Liver (tissue), 9 donors: Measurements from ENCODE around the gene CCDC179. TPM values are rescaled to one million over a fixed set of nuclear protein-coding genes. Genes with fewer than 3 reads are reported as not detected.

Source experiments
- DNase-seq: peaks from one replicate; pipeline ENCODE4 v3.0.0-alpha.2; 2017; ENCODE audit warnings: low spot score
- H3K27ac ChIP-seq, 2 donors: one replicate each; pipeline ENCODE4 v1.7.0; 2013; ENCODE audit warnings: inconsistent platforms in 2 of 2, low read length in 2 of 2, control low read depth in 1 of 2, low read depth in 1 of 2, mild to moderate bottlenecking in 1 of 2
- H3K27me3 ChIP-seq, 4 donors: one replicate each; pipeline versions ENCODE4 v1.6.1 to v1.7.0; 2013; ENCODE audit warnings: low read length in 3 of 4, inconsistent platforms in 1 of 4, mild to moderate bottlenecking in 1 of 4, moderate library complexity in 1 of 4; ENCODE audit not compliant: control insufficient read depth in 4 of 4, insufficient read depth in 4 of 4
- H3K36me3 ChIP-seq, 4 donors: one replicate each; pipeline versions ENCODE4 v1.6.1 to v1.7.0; 2013; ENCODE audit warnings: low read length in 3 of 4, mild to moderate bottlenecking in 3 of 4, low read depth in 1 of 4, moderate library complexity in 1 of 4; ENCODE audit not compliant: control insufficient read depth in 4 of 4, insufficient read depth in 3 of 4
- H3K4me1 ChIP-seq, 4 donors: one replicate each; pipeline versions ENCODE4 v1.6.1 to v1.7.0; 2013; ENCODE audit warnings: low read length in 3 of 4, mild to moderate bottlenecking in 3 of 4, moderate library complexity in 1 of 4; ENCODE audit not compliant: control insufficient read depth in 4 of 4, insufficient read depth in 4 of 4
- H3K4me3 ChIP-seq, 3 donors: one replicate each; pipeline versions ENCODE4 v1.6.1 to v1.7.0; 2013; ENCODE audit warnings: low read length in 3 of 3, control low read depth in 1 of 3, low read depth in 1 of 3, mild to moderate bottlenecking in 1 of 3
- H3K9ac ChIP-seq, 2 donors: one replicate each; pipeline ENCODE4 v1.7.0; 2013; ENCODE audit warnings: low read length in 2 of 2, mild to moderate bottlenecking in 2 of 2, moderate library complexity in 2 of 2, control low read depth in 1 of 2, low read depth in 1 of 2
- H3K9me3 ChIP-seq, 4 donors: one replicate each; pipeline versions ENCODE4 v1.6.1 to v1.7.0; 2013; ENCODE audit warnings: low read length in 3 of 4; ENCODE audit not compliant: control insufficient read depth in 4 of 4
- ATF3 ChIP-seq: IDR thresholded peaks from 2 replicates; pipeline ENCODE4 v1.6.1; 2016; ENCODE audit warnings: antibody characterized with exemption
- EGR1 ChIP-seq, 2 donors: IDR thresholded peaks; 2 replicates each; pipeline ENCODE4 v1.6.1; 2016 to 2018; ENCODE audit warnings: antibody characterized with exemption in 2 of 2, low read depth in 2 of 2
- FOXA1 ChIP-seq: IDR thresholded peaks from 2 replicates; pipeline ENCODE4 v1.6.1; 2016; ENCODE audit warnings: antibody characterized with exemption
- FOXA2 ChIP-seq: IDR thresholded peaks from 2 replicates; pipeline ENCODE4 v1.6.1; 2016; ENCODE audit warnings: antibody characterized with exemption
- GABPA ChIP-seq, 2 donors: IDR thresholded peaks in 1 of 2; conservative IDR thresholded peaks in 1 of 2; 2 replicates each; pipeline ENCODE4 v1.6.1; 2016; ENCODE audit warnings: antibody characterized with exemption in 2 of 2, mild to moderate bottlenecking in 1 of 2, moderate library complexity in 1 of 2
- HNF4A ChIP-seq, 2 donors: conservative IDR thresholded peaks; 2 replicates each; pipeline ENCODE4 v1.6.1; 2016; ENCODE audit warnings: antibody characterized with exemption in 2 of 2, mild to moderate bottlenecking in 2 of 2
- HNF4G ChIP-seq: IDR thresholded peaks from 2 replicates; pipeline ENCODE4 v1.6.1; 2016; ENCODE audit warnings: antibody characterized with exemption
- JUND ChIP-seq, 2 donors: IDR thresholded peaks; 2 replicates each; pipeline ENCODE4 v1.6.1; 2016; ENCODE audit warnings: antibody characterized with exemption in 2 of 2
- MAX ChIP-seq: IDR thresholded peaks from 2 replicates; pipeline ENCODE4 v1.6.1; 2016; ENCODE audit warnings: antibody characterized with exemption
- NR2F2 ChIP-seq: IDR thresholded peaks from 2 replicates; pipeline ENCODE4 v1.6.1; 2016; ENCODE audit warnings: antibody characterized with exemption
- RAD21 ChIP-seq, 2 donors: IDR thresholded peaks; 2 replicates each; pipeline ENCODE4 v1.6.1; 2016; ENCODE audit warnings: antibody characterized with exemption in 2 of 2, mild to moderate bottlenecking in 2 of 2
- RXRA ChIP-seq, 2 donors: IDR thresholded peaks; 2 replicates each; pipeline ENCODE4 v1.6.1; 2017 to 2018; ENCODE audit warnings: antibody characterized with exemption in 2 of 2, mild to moderate bottlenecking in 1 of 2
- SP1 ChIP-seq: IDR thresholded peaks from 2 replicates; pipeline ENCODE4 v1.6.1; 2018; ENCODE audit warnings: antibody characterized with exemption, mild to moderate bottlenecking
- TAF1 ChIP-seq: conservative IDR thresholded peaks from 2 replicates; pipeline ENCODE4 v1.6.1; 2016; ENCODE audit warnings: antibody characterized with exemption, mild to moderate bottlenecking
- YY1 ChIP-seq: IDR thresholded peaks from 2 replicates; pipeline ENCODE4 v1.6.1; 2016; ENCODE audit warnings: antibody characterized with exemption, mild to moderate bottlenecking
- ZBTB33 ChIP-seq: IDR thresholded peaks from 2 replicates; pipeline ENCODE4 v1.6.1; 2016; ENCODE audit warnings: antibody characterized with exemption
- WGBS: extraction: QIAGEN DNeasy Blood & Tissue Kit; methylation state at CpG from one replicate; pipeline ENCODE4 v1.1.7; 2013; 5-methylcytosine and 5-hydroxymethylcytosine counted together
- polyA plus RNA-seq, 2 donors: library from polyadenylated mRNA; stranded (reverse) in 1 of 2; unstranded in 1 of 2; fragments of 200-250 nt in 1 of 2; fragments of >200 nt in 1 of 2; fragmentation: Nextera tagmentation in 1 of 2; extraction: Ambion mirVana in 1 of 2; gene quantifications; one replicate each; pipeline versions ENCODE4 v1.2.1 to v1.2.3, GENCODE V29; 2013 to 2015
- total RNA-seq, 2 donors: library from RNA; depleted of rRNA; stranded (reverse); fragments of >200 nt; gene quantifications; one replicate each; pipeline ENCODE4 v1.2.3, GENCODE V29; 2014
- TF ChIP-seq, protein P1 (sequence below): IDR thresholded peaks from 2 replicates; pipeline ENCODE4 v1.6.1; 2016; ENCODE audit warnings: antibody characterized with exemption, mild to moderate bottlenecking
- TF ChIP-seq, protein P2 (sequence below): fragments of 150-350 bp; IDR thresholded peaks from 2 replicates; pipeline ENCODE4 v1.5.1; 2017; ENCODE audit warnings: improper control_type of control experiment, low read depth, low read length; ENCODE audit not compliant: missing input control
- donor health status: healthy.
- donor health status: healthy.
- donor health status: healthy.
- donor health status: healthy.
- donor health status: healthy.

Gene CCDC179
- not detected for total RNA-seq
- under 1 TPM in 1 of 2 donors, not detected in 1; 0.96 TPM for polyA plus RNA-seq

DNA sequence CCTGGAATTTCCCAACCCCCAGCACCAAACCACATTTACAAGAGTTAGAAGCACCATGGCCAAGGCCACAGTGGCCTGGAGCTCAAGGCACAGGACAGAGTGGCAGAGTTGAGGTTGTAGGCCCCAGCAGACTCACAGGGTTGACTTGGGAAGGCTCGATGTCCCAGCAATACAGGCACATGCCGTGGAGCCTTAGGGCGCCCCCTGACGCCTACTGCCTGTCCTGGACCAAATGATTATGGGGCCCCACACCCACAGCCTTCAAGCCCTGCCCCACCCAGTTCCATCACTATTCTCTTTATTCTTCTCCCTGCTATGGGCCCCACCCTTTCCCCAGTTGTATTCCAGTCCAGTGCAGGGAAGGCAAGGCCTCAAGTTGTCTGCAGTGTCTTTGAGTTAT is at the start of gene CCDC179:
Gene CCDC179, minus strand, starts transcription at position 234 of the 400 bp plus-strand sequence. Its CDS starts 53 bp downstream, at position 181.
- no peaks in the 10 kb centered on the region for H3K9me3 ChIP-seq
- no peak for DNase-seq
- no peak within 1 kb of the TSS for H3K9ac ChIP-seq
- no peak within 1 kb of the TSS for H3K4me3 ChIP-seq
- 94% methylated on average over 4 of the region's 4 CpGs for WGBS
- H3K27me3 ChIP-seq = no peaks in the 10 kb centered on the region
- TF ChIP-seq EGR1 (IDR thresholded peaks at IDR 0.05; ENCODE audit: low read depth in 2 of 2) (no peak), FOXA2 (no peak), NR2F2 (no peak), TAF1 (no peak), HNF4G (no peak), MAX (no peak), HNF4A (conservative IDR thresholded peaks at IDR 0.05) (no peak), ATF3 (no peak), GABPA (IDR thresholded peaks at IDR 0.05 in 1 of 2, conservative IDR thresholded peaks at IDR 0.05 in 1 of 2) (no peak), RAD21 (IDR thresholded peaks at IDR 0.05) (no peak), ZBTB33 (no peak), SP1 (no peak), YY1 (no peak), RXRA (IDR thresholded peaks at IDR 0.05) (no peak), JUND (IDR thresholded peaks at IDR 0.05) (no peak), FOXA1 (no peak)
- TF ChIP-seq, protein P1, sequence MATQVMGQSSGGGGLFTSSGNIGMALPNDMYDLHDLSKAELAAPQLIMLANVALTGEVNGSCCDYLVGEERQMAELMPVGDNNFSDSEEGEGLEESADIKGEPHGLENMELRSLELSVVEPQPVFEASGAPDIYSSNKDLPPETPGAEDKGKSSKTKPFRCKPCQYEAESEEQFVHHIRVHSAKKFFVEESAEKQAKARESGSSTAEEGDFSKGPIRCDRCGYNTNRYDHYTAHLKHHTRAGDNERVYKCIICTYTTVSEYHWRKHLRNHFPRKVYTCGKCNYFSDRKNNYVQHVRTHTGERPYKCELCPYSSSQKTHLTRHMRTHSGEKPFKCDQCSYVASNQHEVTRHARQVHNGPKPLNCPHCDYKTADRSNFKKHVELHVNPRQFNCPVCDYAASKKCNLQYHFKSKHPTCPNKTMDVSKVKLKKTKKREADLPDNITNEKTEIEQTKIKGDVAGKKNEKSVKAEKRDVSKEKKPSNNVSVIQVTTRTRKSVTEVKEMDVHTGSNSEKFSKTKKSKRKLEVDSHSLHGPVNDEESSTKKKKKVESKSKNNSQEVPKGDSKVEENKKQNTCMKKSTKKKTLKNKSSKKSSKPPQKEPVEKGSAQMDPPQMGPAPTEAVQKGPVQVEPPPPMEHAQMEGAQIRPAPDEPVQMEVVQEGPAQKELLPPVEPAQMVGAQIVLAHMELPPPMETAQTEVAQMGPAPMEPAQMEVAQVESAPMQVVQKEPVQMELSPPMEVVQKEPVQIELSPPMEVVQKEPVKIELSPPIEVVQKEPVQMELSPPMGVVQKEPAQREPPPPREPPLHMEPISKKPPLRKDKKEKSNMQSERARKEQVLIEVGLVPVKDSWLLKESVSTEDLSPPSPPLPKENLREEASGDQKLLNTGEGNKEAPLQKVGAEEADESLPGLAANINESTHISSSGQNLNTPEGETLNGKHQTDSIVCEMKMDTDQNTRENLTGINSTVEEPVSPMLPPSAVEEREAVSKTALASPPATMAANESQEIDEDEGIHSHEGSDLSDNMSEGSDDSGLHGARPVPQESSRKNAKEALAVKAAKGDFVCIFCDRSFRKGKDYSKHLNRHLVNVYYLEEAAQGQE = no peak
- TF ChIP-seq, protein P2, sequence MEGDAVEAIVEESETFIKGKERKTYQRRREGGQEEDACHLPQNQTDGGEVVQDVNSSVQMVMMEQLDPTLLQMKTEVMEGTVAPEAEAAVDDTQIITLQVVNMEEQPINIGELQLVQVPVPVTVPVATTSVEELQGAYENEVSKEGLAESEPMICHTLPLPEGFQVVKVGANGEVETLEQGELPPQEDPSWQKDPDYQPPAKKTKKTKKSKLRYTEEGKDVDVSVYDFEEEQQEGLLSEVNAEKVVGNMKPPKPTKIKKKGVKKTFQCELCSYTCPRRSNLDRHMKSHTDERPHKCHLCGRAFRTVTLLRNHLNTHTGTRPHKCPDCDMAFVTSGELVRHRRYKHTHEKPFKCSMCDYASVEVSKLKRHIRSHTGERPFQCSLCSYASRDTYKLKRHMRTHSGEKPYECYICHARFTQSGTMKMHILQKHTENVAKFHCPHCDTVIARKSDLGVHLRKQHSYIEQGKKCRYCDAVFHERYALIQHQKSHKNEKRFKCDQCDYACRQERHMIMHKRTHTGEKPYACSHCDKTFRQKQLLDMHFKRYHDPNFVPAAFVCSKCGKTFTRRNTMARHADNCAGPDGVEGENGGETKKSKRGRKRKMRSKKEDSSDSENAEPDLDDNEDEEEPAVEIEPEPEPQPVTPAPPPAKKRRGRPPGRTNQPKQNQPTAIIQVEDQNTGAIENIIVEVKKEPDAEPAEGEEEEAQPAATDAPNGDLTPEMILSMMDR = no peak
- H3K27ac ChIP-seq = no peak within 1 kb of the TSS
- H3K36me3 ChIP-seq = no peaks in the 10 kb centered on the region
- no peaks in the 10 kb centered on the region for H3K4me1 ChIP-seq
